H7 (cell line): ENCODE results near the gene RANBP17. TPM values are rescaled to one million over a fixed set of nuclear protein-coding genes. Genes with fewer than 3 reads are reported as not detected.

ENCODE experiments used
- DNase-seq: peaks from one replicate; pipeline ENCODE4 v3.0.0; 2012
- H3K27me3 ChIP-seq: 2 replicates; pipeline ENCODE4 v1.6.0; 2011; ENCODE audit warnings: mild to moderate bottlenecking, low read length; ENCODE audit not compliant: control insufficient read depth, insufficient read depth
- H3K36me3 ChIP-seq: replicated peaks from 2 replicates; pipeline ENCODE4 v1.5.1; 2011; ENCODE audit warnings: low read length; ENCODE audit not compliant: control insufficient read depth, insufficient read depth
- H3K4me3 ChIP-seq: 2 replicates; pipeline ENCODE4 v1.5.1; 2011; ENCODE audit warnings: low read depth, mild to moderate bottlenecking, control low read depth, low read length, moderate library complexity; ENCODE audit not compliant: insufficient read depth
- total RNA-seq: library from RNA; depleted of rRNA; stranded (reverse); fragments of >200 nt; shearing (Covaris generic); gene quantifications from 2 replicates; pipeline ENCODE4 v1.2.3, GENCODE V29; 2014

The RANBP17 gene
- total RNA-seq, 1 experiment from 2014 or later = 6.4 TPM

DNA sequence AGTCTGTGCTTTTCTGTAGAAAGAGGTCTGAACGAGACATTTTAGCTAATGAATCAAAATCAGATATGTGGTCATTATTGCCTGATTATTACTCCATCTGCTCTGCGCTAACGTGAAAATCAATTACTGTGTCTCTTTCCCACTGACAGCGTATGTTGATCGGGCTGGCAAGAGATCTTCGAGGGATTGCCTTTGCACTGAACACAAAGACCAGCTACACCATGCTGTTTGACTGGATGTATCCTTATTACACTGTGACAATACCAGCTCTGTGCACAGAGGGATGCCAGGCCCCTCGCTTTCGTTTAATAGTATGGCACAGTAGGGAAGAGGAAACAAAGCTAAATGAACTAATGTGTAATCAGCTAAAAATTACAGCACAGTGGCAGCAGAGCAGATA lies 343.6 kb downstream of the RANBP17 start:
- no peak overlapping the region for H3K4me3 ChIP-seq
- no peak for DNase-seq
- H3K27me3 ChIP-seq = no peaks in the 10 kb centered on the region
- H3K36me3 ChIP-seq = no peaks in the 10 kb centered on the region

DNA sequence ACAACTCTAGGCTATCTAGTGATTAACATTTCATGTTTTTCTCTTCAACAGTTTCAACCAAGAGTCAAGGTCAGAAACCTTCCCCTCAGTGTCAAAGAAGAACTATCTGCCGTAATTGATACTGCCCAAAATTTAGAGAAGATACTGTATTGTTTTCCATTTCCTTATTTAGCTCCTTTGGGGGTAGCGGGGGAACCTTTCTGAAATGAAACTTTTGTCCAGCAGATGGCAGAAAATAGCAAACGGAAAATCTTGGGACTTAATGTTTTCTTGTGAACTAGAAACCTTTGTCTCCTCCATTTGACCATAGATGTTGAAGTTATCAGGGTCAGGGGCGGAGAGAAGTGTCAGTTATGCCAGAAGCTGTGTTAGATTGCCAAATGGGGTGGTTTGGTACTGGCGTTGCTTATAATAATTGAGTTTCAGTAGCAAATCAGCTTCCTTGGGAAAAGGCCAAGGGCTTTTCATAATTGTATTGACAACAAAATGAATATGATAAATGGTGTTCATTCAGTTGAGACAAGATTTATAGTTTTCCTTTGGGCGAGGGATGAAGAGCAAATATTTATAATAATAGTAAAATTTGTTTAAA lies 345.5 kb downstream of the RANBP17 start:
- no peaks in the 10 kb centered on the region for H3K36me3 ChIP-seq
- no peak overlapping the region for H3K4me3 ChIP-seq
- H3K27me3 ChIP-seq = no peaks in the 10 kb centered on the region
- DNase-seq = peak; percentile 32

DNA sequence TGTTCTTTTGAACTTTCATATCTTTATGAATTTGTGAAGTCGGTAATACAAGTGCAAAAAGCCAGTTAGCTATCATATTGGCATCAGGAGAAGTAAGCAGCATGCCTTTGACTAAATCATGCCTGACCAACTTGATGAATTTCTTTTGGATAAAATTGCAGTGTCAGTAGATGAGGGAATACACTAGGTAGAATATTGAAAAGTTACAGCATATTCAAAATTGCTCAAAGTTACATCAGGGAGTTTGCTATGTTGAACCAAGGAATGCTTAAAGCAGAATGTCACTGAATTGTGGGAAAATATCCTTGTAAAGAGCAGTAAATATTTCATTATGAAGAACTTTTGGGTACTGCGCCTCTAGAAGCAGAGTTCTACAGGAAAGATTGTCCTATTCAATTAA lies 360.1 kb downstream of the RANBP17 start:
- Histone ChIP-seq H3K36me3 (no peaks in the 10 kb centered on the region), H3K27me3 (no peaks in the 10 kb centered on the region), H3K4me3 (no peak overlapping the region)
- DNase-seq = no peak

DNA sequence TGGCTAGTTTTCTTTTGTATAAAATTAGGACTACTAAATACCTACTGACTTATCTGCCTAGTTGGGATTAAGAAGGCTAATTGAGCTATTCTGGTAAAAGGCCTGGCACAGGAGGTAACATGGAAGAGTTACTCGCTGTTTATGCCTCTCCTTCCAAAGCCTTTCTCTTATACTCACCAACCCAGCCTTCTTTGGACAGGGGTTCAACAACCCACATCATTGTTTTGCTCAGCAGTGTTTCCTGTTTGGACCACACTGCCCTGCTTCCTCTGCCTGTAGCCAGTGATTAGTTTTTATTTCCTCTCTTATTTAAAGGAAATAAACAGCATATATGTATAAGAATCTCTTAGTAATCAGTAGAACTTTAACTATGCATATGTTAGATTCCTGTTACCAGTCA lies 362.1 kb downstream of the RANBP17 start:
- H3K27me3 ChIP-seq = no peaks in the 10 kb centered on the region
- H3K4me3 ChIP-seq = no peak overlapping the region
- no peak for DNase-seq
- H3K36me3 ChIP-seq = no peaks in the 10 kb centered on the region

DNA sequence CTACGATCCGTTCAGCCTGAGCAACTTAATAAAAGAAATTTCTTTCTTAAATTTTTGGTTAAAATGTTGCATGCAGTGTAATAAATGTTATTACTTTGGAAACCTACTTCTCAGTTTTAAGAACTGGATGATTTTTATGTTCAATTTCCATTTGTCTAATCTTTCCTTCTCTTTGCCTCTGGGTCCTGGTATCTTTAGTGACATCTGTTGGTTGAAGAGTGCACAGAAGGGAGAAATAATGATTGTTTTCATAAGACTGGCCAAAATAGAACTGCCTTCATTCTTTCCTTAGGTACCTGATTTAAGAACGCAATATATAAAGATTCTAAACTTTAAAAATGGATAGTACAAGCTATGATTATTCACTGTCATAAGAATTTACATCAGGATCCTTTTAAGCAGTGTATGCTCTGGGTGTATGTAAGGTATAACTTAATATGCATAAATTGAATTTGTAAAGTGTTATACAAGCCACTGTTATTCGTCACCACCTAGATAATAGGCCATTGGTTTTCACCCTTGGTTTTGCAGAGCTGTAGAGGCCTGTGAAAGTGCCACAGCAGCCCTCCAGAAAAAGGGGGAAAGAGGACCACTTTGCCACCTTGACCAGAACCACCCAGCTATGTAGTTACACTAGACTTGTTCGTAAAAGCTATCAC lies 364.4 kb downstream of the RANBP17 start:
- Histone ChIP-seq H3K4me3 (no peak overlapping the region), H3K36me3 (no peaks in the 10 kb centered on the region), H3K27me3 (no peaks in the 10 kb centered on the region)
- DNase-seq = no peak

DNA sequence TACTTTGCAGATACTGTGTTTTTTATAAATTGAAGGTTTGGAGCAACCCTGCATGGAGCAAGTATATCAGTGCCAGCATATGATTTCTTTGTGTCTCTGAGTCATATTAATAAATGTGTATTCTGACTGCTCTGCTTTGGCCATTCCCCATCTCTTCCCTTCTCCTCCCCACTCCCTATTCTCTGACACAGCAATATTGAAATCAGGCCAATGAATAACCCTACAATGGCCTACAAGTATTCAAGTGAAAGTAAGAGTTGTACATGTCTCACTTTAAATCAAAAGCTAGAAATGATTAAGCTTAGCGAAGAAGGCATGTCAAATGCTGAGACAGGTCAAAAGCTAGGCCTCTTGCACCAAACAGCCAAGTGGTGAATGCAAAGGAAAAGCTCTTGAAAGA lies 365.0 kb downstream of the RANBP17 start:
- H3K36me3 ChIP-seq = no peaks in the 10 kb centered on the region
- no peak for DNase-seq
- H3K4me3 ChIP-seq = no peak overlapping the region
- H3K27me3 ChIP-seq = no peaks in the 10 kb centered on the region

DNA sequence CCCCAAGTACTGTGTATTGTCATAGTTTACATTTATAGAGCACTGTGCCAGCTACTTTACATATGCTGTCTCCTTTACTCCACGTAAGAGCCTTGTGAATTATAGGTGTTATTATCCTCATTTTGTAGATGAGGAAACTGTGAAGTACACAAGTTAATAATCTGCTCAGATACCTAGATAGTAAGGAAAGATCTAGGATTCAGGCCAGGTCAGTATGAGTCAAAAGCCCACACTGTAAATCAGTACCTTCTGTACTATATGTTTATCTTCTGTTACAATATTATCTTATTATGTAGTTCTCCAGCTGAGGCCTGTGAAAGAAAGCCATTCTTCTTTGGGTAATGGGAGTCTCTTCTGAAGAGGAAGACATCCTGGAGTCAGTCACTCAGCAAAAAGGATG lies 374.8 kb downstream of the RANBP17 start:
- H3K27me3 ChIP-seq = no peaks in the 10 kb centered on the region
- DNase-seq = no peak
- no peaks in the 10 kb centered on the region for H3K36me3 ChIP-seq
- no peak overlapping the region for H3K4me3 ChIP-seq

DNA sequence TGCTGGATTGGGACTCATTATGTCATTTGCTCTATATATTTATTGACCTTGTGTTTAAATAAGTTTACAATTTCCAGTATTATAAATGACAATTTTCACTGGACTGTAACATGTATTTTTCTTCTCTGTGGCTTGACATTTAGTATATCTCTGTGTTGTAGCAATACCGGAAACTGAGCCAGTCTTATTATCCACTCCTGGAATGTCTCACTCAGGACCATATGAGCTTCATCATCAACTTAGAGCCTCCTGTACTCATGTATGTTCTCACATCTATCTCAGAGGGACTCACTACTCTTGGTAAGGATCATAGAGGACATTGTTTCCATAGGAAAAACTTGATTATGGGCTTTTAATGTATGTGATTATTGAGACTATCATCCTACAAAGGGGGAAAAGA lies 380.7 kb downstream of the RANBP17 start:
- no peaks in the 10 kb centered on the region for H3K27me3 ChIP-seq

DNA sequence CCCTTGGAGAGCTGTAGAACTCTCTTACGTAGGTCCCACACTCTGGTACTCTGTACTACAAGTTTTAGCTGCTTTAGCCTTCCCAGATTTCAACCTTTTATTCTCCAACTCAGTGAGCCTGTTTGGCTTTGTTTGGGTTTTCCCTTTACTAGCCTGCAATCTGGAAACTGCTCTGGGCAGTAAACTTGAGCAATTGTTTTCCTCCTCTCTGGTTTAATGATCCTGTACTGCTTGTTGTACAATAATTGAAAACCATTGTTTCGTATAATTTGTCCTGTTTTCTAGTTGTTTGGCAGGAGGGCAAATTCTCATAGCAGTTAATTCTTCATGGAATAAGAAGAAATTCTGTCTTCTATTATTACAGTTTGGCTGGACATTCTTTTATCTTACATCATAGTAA lies 384.4 kb downstream of the RANBP17 start:
- no peaks in the 10 kb centered on the region for H3K36me3 ChIP-seq
- no peak overlapping the region for H3K4me3 ChIP-seq
- no peaks in the 10 kb centered on the region for H3K27me3 ChIP-seq
- no peak for DNase-seq

More for the DNA sequence above, 380.7 kb downstream of the RANBP17 start:
- H3K36me3 ChIP-seq = no peaks in the 10 kb centered on the region
- no peak overlapping the region for H3K4me3 ChIP-seq
- DNase-seq = no peak

DNA sequence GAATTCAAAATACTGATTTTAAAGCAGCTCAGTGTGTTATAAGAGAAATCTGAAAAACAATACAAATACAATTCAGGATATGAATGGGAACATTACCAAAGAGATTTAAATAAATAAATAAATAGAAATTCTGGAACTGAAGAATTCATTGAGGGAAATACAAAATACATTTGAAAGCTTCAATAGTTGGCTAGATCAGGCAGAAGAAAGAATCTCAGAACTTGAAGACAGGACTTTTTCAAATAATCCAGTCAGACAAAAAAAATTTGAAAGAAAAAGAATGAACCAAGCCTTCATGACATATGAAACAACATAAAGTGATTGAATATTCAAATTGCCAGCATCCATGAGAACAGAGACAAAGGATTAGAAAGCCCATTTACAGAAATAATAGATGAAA lies 387.6 kb downstream of the RANBP17 start:
- Histone ChIP-seq H3K36me3 (no peaks in the 10 kb centered on the region), H3K4me3 (no peak overlapping the region), H3K27me3 (no peaks in the 10 kb centered on the region)
- DNase-seq = no peak

DNA sequence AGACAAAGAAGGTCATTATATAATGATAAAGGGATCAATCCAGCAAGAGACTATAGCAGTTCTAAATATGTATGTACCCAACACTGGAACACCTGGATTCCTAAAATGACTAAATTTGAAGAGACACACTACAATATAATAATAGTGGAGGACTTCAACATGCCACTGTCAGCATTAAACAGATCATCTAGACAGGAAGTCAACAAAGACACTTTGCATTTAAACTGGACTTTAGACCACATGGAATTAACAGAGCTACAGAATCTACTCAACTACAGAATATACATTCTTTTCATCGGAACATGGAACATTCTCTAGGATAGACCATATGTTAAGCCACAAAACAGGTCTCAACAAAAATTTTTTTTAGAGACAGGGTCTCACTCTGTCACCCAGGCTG lies 388.9 kb downstream of the RANBP17 start:
- Histone ChIP-seq H3K27me3 (no peaks in the 10 kb centered on the region), H3K4me3 (no peak overlapping the region), H3K36me3 (no peaks in the 10 kb centered on the region)
- DNase-seq = no peak

DNA sequence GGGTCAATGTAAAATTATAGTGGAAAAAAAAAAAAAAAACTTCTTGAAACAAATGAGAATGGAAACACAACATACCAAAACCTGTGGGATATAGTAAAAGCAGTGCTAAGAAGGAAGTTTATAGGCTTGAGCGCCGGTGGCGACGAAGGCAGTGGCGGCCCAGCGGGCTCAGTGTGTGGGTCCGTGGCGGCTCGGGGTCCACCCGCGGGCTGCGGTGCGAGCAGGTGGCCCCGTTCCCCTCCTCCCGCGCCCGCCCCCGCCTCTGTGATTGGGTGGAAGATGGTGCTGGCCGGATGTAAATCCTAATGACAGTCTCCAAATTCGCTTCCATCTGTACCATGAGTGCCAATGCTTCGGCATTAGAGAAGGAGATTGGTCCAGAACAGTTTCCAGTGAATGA lies 389.7 kb downstream of the RANBP17 start:
- Histone ChIP-seq H3K4me3 (no peak overlapping the region), H3K36me3 (no peaks in the 10 kb centered on the region), H3K27me3 (no peaks in the 10 kb centered on the region)
- peak; percentile 20 for DNase-seq

DNA sequence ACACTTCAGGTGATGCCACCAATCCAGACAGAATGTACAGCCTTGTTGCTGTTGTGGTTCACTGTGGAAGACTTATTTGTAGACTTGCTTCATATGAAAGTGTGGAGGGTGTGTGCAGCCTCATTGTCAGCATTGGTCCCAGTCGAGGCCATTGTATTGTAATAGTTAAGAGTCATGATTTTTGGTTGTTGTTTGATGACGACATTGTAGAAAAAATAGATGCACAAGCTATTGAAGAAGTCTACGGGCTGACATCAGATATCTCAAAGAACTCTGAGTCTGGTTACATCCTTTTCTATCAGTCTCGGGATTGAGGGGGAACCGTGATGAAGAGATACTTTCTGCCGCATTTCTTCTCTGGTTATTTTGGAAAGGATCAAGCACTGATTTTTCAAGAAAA lies 390.9 kb downstream of the RANBP17 start:
- Histone ChIP-seq H3K36me3 (no peaks in the 10 kb centered on the region), H3K27me3 (no peaks in the 10 kb centered on the region), H3K4me3 (no peak overlapping the region)
- no peak for DNase-seq

DNA sequence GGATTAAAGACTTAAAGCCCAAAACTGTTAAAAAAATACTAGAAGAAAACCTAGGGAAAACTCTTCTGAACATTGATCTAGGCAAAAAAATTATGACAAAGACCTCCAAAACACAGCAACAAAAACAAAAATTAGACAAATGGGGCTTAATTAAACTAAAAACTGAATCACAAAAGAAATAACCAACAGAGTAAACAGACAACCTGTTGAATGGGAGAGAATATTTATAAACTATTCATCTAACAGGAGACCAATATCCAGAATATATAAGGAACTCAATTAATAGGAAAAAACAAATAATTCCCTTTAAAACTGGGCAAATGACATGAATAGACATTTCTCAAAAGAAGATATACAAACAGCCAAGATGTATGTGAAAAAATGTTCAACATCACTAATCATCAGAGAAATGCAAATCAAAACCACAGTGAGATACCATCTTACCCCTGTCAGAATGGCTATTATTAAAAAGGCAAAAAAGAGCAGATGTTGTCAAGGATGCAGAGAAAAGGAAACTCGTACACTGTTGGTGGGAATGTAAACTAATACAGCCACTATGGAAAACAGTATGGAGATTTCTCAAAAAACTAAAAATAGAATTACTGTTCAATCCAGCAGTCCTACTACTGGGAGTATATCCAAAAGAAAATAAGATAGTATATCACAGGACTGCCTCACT lies 397.1 kb downstream of the RANBP17 start:
- no peaks in the 10 kb centered on the region for H3K27me3 ChIP-seq
- no peak overlapping the region for H3K4me3 ChIP-seq
- no peak for DNase-seq
- no peaks in the 10 kb centered on the region for H3K36me3 ChIP-seq

DNA sequence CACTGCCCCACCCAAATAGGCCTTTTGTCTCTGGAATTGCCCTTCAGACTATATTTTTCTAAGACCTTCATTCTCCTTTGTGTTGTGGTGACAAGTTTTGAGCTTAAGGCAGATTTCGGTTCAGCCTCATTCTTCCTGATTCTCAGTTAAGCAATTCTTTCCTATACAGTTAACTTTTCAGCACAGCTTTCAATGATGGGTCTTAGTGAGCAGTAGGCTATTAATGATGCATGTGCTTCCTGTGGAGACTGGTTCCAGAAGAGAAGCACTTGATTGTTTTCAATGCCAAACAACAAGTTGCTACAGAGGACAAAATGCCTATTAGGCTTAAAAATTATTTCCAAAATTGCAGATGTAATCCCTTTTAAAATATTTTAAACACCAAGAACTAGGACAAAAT lies 399.5 kb downstream of the RANBP17 start:
- Histone ChIP-seq H3K4me3 (no peak overlapping the region), H3K27me3 (no peaks in the 10 kb centered on the region), H3K36me3 (no peaks in the 10 kb centered on the region)
- no peak for DNase-seq
